ENCODE data around the gene NMUR2.

Gene NMUR2, protein sequence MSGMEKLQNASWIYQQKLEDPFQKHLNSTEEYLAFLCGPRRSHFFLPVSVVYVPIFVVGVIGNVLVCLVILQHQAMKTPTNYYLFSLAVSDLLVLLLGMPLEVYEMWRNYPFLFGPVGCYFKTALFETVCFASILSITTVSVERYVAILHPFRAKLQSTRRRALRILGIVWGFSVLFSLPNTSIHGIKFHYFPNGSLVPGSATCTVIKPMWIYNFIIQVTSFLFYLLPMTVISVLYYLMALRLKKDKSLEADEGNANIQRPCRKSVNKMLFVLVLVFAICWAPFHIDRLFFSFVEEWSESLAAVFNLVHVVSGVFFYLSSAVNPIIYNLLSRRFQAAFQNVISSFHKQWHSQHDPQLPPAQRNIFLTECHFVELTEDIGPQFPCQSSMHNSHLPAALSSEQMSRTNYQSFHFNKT

DNA sequence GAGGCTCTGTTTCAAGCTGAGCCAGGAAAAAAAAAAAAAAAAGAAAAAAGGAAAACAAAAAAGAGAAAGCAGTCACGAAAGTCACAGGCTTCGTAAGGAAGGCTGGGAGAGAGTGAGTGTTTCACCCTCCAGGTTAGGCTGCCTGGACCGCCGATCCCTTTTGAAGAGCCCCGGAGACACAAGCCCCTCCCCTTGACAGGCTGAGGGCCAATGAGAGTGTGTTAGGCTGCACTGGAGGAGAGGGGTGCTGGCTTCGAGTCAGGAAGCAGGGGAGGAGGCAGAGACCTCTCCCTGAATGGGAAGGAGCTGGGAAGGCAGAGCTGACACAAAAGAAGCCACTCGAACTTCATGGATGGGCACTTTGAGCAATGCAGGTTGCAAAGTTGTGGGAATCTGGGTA is at the start of gene NMUR2:
Gene NMUR2, minus strand, starts transcription at position 135 of the 400 bp plus-strand sequence. CDS start 166 bp downstream, outside the sequence.
- peak; percentile 79 for DNase-seq (ENCODE audit: low spot score)

DNA sequence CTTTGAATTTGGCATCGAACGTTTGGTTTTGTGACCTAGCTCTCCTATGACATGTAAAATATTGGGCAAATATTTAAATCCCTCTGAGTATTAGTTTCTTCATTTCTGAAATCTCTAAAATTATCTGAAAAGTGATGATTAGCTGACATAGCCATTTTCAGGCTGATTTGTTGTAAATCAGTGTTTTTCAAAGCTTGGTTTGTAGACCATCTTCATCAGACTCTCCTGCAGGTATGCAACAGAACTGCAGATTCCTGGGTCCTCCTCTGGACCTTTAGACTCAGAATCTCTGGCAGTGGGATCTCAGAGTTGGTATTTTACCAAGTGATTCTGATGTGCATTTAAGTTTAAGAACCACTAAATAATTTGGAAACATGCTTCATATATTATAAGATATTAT is 38.9 kb upstream of the NMUR2 start:
- peak; percentile 27 for DNase-seq (ENCODE audit: low spot score)

DNA sequence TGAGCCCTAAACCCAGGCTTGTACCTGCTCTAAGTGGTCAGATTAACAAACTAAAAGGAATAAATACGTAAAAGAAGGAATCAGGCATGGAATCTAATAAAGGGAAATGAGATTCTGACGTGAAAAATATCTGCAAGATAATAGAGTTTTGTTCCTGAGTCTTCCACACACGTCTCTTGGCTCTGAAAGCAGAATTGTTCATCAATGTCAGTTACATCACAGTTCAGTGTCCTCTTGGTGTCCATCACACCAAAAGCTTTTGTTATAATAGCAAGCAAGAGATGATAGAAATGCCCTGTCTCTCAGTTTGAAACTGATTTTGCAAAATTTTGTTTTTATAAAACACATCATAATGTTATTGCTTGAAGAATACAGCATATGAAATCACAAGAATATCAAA is 34.7 kb upstream of the NMUR2 start:
- no peak for DNase-seq (ENCODE audit: low spot score)

DNA sequence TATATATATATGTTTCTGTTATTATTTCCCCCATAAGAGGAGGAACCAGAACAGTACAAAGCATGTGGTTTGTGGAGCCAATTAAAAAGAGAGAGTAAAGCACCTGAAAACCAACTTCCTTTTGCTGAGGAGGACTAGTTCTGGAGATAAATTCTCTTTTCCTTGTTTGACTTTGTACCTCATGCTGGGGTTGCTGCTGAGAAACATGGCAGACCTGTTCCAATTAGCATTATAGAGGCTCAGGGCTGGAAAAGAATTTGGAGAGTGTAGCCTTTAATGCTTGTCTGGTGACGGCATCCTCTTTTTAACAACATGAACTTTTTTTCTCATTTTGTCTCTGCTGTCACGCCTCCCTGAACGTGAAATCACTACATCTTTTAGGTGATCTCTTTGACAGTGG is 32.8 kb upstream of the NMUR2 start:
- DNase-seq (ENCODE audit: low spot score), result peak; percentile 30

DNA sequence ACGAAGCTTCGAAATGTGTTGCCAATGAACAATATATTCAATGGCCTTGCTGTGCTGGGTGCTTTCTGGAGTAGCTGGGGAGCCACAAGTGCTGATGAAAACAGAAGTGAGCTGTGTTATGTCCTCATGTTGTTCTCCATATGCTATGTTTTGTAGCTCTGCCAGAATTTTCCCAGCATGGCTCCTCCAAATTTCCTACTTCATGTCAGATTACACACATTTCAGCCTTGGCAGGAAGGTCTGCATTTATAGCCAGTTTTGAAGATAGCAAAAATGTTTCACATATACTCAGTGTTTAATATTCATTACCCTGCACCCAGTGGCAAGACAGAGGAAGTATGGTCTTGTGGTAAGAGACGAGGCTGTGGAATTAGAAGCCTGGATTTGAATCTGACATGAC is 22.6 kb upstream of the NMUR2 start:
- no peak for DNase-seq (ENCODE audit: low spot score)

DNA sequence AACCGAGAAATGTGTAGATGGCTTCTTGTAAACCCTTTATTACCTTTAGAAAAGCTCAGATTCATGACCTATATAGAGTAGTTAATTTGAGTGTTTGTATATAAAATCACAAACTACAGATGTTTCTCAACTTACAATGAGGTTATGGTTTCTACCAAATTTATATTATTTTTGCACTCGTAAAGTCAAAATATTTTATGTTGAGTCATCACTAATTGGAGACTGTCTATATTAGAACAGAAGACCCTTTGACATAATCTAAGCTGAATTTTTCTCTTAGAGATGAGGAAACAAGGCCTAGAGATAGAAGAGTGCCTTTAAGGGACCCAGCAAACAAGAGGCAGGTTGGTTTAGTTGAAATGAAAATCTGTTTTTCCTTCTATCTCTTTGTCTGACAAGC is 20.0 kb upstream of the NMUR2 start:
- DNase-seq (ENCODE audit: low spot score), result no peak

DNA sequence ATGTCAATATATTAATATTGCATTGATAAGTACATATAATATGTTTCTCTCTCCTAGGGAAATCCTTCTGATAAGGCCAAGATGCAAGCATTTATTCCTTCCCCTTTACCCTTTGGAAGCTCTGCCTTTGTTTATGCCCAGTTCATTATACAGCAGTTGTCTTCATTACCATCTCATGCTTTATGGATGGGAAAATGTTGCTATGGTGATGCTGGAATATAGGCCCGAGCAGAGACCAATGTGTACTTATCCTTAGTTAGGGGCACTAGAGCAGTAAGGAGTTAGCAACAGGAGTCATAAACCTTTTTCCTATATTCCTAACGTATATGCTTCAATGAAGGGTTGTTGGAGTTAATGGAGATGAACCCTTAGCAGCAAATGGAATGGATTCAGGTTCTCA is 19.4 kb upstream of the NMUR2 start:
- no peak for DNase-seq (ENCODE audit: low spot score)

DNA sequence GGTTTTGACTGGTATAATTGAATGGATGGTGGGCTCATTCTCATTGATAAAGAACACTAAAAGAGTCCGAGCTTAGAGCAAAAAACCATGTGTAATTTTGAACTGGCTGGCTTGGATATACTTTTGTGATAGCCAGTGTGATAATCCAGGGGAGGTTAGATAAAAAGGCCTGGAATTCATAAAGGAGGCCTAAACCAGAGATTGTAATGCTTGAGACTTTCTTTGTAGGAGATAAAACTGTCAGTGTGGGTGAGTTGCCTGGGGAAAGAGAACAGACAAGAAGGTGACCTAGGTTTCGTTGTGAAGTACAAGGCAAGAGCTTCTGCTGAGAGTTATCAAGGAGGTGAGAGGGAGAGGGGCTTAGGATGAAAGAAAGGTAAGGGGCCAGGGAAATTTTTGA is 17.0 kb upstream of the NMUR2 start:
- DNase-seq (ENCODE audit: low spot score), result no peak

DNA sequence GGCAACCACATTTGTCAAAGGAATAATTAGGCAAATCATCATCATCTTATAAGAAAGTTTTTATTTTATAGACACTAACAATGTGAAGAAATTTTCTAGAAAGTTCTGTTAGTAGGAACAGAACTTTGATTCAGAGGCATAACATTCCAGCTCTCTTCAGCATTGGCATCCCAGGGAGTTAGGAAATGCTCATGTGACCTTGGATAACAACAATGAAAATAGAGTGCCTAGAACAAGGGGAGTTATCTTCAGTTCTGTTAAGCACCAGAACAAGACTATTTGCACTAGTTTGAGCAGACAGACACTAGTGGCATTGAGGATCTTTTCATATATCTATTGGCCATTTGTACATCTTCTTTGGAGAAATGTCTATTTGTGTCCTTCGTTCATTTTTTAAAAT is 7.0 kb upstream of the NMUR2 start:
- DNase-seq (ENCODE audit: low spot score), result no peak

DNA sequence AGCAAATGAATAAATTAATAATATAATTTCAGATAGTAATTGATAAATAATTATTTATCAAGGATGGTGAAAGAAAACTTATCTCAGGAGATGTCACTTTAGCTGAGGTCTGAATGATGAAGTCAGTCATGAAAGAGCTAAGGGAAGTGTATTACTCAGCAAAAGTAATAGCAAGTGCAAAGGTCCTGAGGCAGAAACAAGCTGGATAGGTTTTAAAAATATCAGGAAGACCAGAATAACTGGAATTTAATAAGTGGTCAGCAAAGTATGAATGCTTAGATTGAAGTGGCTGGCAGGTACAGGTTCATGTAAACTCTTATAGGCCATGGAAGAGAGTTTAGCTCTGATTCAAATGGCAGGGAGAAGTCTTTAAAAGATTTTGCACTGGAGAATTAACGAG is 1.0 kb upstream of the NMUR2 start:
- no peak for DNase-seq (ENCODE audit: low spot score)

DNA sequence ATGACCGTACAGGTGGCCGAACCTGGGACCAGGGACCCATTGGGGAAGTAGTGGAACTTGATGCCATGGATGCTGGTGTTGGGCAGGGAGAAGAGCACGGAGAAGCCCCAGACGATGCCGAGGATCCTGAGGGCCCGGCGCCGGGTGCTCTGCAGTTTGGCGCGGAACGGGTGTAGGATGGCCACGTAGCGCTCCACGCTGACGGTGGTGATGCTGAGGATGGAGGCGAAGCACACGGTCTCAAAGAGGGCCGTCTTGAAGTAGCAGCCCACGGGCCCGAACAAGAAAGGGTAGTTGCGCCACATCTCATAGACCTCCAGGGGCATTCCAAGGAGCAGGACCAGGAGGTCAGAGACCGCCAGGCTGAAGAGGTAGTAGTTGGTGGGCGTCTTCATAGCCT is 585 bp downstream of the NMUR2 start:
- DNase-seq (ENCODE audit: low spot score), result no peak

DNA sequence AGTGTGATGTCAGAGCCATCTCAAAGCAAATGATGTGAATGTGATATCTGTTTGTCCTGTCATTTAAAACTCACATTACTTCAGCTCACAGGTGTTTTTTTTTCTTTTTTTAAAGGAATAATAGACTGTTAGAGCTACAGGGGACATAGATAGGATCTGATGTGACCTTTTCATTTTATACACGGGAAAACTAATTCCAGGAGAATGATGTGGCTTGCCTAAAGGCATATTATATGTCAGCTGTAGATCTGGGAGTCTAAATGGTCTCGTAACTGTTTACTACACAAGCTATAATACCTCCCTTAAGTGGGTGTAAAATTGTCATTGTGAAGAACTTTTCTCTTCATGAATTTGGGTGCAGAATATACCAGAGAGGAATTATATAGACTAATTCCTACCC is 2.0 kb downstream of the NMUR2 start:
- DNase-seq (ENCODE audit: low spot score), result no peak

DNA sequence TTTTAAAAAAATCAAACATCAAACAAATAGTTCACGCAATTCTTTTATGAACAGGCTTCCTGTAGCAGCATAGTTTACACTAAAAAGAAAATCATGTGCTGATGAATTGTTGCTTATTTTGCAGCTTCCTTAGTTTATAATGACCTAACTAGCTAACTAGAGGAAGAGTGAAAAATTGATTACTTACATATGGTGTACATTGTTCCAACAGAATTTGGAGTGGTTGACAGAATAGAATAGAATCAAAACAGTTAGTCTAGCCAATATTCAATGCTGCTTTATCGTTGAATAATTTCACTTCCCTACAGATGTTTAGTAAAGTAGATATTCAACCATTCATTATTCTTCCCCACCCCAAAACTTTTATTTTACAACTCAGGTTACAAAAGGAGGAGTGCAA is 4.2 kb downstream of the NMUR2 start:
- no peak for DNase-seq (ENCODE audit: low spot score)

DNA sequence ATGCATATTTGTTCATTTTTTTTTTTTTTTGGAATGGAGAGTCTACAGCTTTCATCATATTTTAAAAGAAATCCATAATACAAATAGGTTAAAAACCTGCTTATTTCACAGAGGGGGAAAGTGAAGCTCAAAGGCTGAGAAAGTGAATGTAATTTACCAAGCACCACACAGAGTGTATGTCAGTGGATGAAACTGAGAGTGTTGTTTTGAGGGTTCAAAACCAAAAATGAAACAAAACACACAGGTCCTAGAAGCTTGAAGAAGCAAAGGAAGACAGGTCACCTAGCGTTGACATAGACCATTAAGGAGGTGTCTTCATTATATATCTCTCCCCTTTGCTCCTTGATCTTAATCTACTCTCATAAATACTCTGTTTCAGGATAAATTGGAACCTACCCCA is 7.5 kb downstream of the NMUR2 start:
- no peak for DNase-seq (ENCODE audit: low spot score)

DNA sequence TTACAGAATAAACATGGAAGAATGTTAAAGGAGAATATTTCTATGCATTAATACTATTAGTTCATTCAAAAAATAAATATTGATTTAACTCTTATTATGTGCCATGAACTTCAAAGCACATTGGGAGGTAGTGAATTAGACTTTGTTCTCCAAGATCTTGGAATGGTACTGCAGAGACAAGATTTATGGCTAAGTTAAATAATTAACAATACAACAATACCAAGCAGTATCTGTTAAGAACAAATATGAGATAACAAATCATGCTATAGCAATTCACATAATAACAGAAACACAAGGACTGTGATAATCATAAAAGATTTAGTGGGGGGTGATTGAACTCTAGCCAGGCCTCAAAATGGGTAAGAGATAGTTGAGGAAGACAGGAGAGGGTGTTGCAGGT is 11.6 kb downstream of the NMUR2 start:
- no peak for DNase-seq (ENCODE audit: low spot score)

DNA sequence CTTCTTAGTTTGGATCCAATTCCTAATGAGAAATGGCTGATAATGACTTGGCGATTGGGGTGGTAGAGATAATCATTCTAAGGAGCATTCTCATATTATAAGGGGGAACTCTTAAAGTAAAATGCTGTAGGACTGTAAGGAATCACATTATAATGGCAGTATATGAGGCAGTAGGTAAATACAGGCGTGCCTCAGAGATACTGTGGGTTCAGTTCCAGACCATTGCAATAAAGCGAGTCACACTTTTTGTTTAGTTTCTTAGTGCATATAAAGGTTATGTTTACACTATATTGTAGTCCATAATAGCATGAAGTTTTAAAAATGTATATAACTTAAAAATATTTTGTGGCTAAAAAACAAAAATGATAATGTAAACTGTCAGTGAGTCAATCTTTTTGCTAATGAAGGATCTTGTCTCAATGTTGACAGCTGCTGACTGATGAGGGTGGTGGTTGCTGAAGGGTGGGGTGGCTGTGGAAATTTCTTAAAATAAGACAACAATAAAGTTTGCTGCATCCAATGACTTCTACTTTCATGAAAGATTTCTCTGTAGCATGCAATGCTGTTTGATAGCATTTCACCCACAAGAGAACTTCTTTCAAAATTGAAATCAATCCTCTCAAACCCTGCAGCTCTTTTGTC is 15.8 kb downstream of the NMUR2 start:
- no peak for DNase-seq (ENCODE audit: low spot score)

DNA sequence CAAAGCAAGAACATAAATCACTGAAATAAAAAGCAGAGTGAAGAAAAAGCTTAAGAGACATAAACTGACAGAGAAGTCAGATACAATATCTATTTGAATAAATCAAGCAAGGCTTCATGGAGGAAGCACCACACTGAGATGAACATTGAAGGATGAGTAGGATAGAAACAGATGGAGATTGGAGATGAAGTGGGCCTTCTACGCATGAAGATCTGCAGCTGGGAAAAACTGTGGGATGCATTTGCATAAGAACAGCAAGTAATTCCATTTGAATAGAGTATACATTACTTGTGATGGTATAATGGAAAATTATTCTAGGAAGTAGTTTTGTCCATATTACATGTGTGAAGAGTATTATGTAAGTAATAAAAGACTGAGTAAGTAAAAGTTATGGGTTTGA is 16.5 kb downstream of the NMUR2 start:
- no peak for DNase-seq (ENCODE audit: low spot score)

DNA sequence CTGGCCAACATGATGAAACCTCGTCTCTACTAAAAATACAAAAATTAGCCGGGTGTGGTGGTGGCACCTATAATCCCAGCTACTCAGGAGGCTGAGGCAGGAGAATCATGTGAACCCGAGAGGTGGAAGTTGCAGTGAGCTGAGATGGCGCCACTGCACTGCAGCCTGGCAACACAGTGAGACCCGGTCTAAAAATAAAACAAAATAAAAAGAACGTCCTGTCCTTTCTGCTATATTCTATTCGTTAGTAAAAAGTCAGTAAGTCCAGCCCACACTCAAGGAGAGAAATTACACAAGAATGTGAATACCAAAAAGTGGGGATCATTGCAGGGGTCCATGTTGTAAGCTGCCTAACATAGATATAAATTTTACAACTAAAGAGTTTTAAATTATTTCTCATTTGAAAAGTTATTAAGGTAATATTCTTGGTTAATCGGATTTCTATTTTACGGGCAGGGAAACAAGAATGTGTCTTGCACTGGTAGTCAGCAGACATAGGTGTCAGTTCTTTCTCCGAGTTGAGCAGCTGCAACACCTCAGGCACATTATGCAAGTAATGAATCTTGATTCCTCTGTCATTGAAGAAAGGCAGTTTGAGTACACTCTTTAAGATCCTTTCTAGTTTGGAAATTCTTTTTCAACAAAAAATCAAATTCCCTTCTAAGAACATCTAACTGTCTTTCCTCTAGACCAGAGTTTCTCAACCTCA is 24.5 kb downstream of the NMUR2 start:
- DNase-seq (ENCODE audit: low spot score), result no peak

DNA sequence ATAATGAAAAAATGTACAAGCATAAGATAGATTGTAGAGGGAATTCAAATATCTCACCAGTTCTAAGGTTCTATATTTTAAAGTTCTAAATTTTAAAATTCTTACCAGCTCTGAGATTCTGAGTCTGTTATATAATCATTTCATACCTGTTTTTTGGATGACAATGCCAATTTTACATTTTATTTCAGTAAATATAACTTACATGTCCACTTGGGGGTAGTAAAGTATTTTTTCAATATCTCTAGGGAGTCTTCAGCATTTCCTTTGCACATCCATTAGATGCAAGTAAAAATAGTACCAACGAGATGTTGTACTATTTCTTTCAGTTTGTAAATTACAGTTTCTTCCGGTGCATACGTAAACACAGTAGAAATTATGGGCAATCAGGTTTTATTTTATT is 25.7 kb downstream of the NMUR2 start:
- no peak for DNase-seq (ENCODE audit: low spot score)

DNA sequence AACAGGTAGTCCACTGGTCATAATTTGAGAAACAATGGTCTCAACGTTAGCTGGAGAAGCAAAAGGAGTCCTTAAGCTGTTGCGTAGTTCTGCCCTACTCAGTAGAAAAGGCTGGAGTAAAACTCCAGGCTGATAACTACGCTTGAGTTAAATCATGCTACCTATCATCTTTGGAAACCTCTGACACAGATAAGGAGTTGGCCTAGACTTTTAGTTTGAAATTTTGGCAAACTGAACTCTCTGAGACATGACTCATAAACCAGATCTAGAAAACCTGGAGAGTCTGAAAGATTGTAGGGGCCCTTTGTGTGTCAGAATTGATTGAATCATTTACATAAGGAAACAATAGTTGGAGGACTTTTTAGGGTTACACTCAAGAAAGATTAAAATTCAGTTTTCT is 26.3 kb downstream of the NMUR2 start:
- no peak for DNase-seq (ENCODE audit: low spot score)

DNA sequence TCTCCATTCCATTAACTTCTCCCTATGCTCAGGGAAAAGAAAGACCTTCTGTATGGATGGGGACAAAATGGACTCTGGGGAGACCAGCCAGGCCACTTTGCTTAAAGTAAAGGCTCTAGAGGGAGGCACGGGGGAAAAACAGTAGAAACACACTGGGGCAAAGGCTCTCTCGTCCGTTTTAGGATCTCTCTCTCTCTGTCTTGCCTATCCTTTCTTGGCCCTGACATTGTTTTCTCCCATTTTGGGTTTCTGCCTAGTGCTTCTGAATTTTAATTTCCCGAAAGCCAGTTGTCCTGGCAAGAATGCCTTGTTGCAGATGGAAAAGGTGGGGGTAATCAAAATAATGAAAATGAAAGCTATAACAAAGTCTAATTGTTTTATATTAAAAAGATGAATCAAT is 28.2 kb downstream of the NMUR2 start:
- no peak for DNase-seq (ENCODE audit: low spot score)

DNA sequence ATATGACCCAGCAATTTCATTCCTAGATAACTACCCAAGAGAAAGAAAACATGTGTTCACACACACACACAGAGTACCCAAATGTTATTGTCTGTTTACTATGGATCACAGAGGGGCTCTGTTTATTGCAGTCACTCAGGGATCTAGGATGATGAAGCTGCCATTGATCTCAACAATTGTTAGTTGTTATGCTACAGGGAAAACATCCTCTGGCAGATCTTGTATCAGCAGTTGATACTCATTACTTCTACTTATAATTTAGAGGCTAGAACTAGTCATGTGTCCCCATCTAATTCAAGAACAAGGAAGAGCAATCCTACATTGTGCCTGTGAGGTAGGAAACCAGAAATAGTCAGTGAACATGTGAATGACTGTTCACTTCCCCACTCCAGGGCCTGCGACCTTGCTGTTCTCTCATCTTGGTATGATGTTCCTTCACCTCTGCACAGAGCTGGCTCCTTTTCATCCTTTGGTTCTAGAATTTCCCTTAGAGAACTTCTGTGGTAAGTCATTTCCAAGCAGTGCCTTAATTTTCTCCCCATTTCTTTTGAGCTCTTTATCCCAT is 30.3 kb downstream of the NMUR2 start:
- no peak for DNase-seq (ENCODE audit: low spot score)

DNA sequence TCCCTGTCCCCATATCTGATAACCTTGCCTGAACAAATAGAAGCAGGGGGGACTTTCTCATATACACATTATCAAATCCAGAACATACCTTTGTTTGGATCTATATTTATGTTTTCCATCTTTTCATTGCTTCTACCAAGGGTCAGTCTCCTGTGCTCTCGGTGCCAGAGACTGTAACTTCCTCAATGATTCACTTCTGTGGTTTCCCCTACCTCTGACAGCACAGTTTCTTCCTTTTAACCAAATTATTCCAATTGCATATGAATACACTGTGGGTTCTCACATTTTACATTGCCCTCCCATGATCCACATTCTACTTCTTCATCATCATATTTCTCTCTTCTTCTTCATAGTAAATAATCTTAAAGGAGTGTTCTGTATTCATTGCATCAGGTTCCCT is 32.2 kb downstream of the NMUR2 start:
- DNase-seq (ENCODE audit: low spot score), result no peak
